Activated CD4-positive, alpha-beta T cell treated with anti-CD3 and anti-CD28 coated beads for 36 hours (primary cell): Measurements from ENCODE around the gene ZNF540. TPM values are rescaled to one million over a fixed set of nuclear protein-coding genes. Genes with fewer than 3 reads are reported as not detected.

Experiments used
- ATAC-seq: fragments of 200-7000 bp; cut with Tn5 transposase; one replicate; pipeline ENCODE4 v1.10.0; 2021; ENCODE audit warnings: mild to moderate bottlenecking, moderate library complexity
- CTCF ChIA-PET: fragments of 350-600 bp; sonication (Branson Sonifier 250); formaldehyde crosslinking; loops from one replicate; lab custom pipeline; 2021; ENCODE audit warnings: antibody characterized with exemption; lab: Charles Lee
- POLR2A ChIA-PET: fragments of 350-600 bp; sonication (Branson Sonifier 250); formaldehyde crosslinking; loops from one replicate; lab custom pipeline; 2021; ENCODE audit warnings: antibody characterized with exemption, inconsistent platforms; lab: Charles Lee
- DNase-seq: peaks from one replicate; pipeline ENCODE4 v3.0.0-alpha.2; 2020
- H3K27ac Mint-ChIP-seq: one replicate; pipeline ENCODE4 v1.8.0; 2021; ENCODE audit warnings: mixed read lengths
- H3K27me3 Mint-ChIP-seq: one replicate; pipeline ENCODE4 v1.8.0; 2021; ENCODE audit warnings: mixed read lengths
- H3K36me3 Mint-ChIP-seq: one replicate; pipeline ENCODE4 v1.8.0; 2021; ENCODE audit warnings: low read depth, mixed read lengths
- H3K4me1 Mint-ChIP-seq: one replicate; pipeline ENCODE4 v1.8.0; 2021; ENCODE audit warnings: mixed read lengths
- H3K4me3 Mint-ChIP-seq: one replicate; pipeline ENCODE4 v1.8.0; 2021; ENCODE audit warnings: mild to moderate bottlenecking, moderate library complexity, mixed read lengths
- H3K9me3 Mint-ChIP-seq: one replicate; pipeline ENCODE4 v1.8.0; 2021; ENCODE audit warnings: low read depth, mixed read lengths
- intact Hi-C, 2 experiments: fragments of 100-400 bp; cut with DNase I in 1 of 2; cut with micrococcal nuclease in 1 of 2; formaldehyde crosslinking; loops; one replicate each; pipeline versions ENCODE4 v1.14.2 to v1.15.1; 2022 to 2024; cut with DNase I, micrococcal nuclease
- total RNA-seq, 2 experiments: library from RNA; stranded (reverse); gene quantifications; one replicate each; pipeline ENCODE4 v1.2.3, GENCODE V29; 2021

Gene ZNF540
- total RNA-seq, result 1 to 10 TPM in 1 of 2 experiments, under 1 TPM in 1; 0.67 to 1.1 TPM

DNA sequence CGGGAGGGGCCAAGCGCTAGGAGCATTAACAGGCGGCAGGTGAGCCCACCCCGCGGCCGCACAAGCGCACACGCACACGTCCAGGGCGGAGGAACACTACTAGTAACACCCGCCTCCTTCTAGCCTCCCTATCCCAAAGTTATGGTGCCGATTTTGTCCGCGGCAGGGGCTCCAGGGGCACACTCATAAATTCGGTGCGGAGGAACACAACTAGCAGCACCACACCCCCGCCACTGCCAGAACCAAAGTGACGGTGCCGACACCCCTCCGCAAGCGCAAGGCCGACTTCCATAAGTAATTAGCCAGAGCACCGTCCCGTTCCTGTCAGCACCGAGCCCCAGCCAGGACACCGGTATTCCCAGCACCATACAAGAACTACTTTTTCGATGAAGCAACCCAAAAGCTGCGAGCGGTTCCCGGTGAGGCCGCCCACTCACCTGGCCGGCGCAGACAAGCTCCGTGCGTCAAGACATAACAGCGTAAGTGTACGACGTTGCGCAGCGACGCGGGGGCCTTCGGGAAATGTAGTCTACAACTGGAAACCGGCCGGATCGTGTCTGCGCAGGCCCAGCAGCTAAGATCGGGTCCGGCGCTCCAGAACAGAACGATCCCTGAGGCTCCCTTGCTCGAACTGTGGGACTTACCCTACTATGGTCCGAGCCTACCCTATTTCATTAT lies at the start of gene ZNF540, which contains the start of gene ZNF571:
TSS of gene ZNF540 (plus strand) at position 573 of the 678 bp plus-strand sequence. CDS start 3,572 bp downstream, outside the sequence.
TSS of gene ZNF571 (minus strand) at position 489 of the 678 bp plus-strand sequence. CDS start 8,116 bp downstream, outside the sequence.
- ATAC-seq (peak; percentile 97), DNase-seq (peak; percentile 97)
- Mint-ChIP-seq H3K27me3 (no peaks in the 10 kb centered on the region), H3K27ac (peak within 1 kb of the TSS; percentile 99), H3K9me3 (peaks cover 19% of the 10 kb centered on the region), H3K4me3 (peak within 1 kb of the TSS; percentile 94), H3K36me3 (peaks cover 38% of the 10 kb centered on the region), H3K4me1 (peaks cover 27% of the 10 kb centered on the region)
- ChIA-PET CTCF (interaction anchor here (0.7 to 2.8 kb wide), 6 partner anchors 42 to 1124 kb away, joined by 3 to 8 read pairs (median 4); partner anchors contain the start of gene ZNF527), POLR2A (interaction anchor here (0.6 to 1.5 kb wide), 11 partner anchors 64 to 745 kb away, joined by 3 to 8 read pairs (median 3); partner anchors contain the start of genes ZNF345, ZNF420, ZNF527 and ZNF569)
- intact Hi-C loops, result loop anchor here (1.0 to 10.0 kb wide), 22 partner anchors 43 to 1380 kb away; partner anchors contain the start of genes ZFP30 (in 2 of the 2), ZNF573 (in 2 of the 2), SIPA1L3 (in 1 of the 2) and ZNF420 (in 1 of the 2)

DNA sequence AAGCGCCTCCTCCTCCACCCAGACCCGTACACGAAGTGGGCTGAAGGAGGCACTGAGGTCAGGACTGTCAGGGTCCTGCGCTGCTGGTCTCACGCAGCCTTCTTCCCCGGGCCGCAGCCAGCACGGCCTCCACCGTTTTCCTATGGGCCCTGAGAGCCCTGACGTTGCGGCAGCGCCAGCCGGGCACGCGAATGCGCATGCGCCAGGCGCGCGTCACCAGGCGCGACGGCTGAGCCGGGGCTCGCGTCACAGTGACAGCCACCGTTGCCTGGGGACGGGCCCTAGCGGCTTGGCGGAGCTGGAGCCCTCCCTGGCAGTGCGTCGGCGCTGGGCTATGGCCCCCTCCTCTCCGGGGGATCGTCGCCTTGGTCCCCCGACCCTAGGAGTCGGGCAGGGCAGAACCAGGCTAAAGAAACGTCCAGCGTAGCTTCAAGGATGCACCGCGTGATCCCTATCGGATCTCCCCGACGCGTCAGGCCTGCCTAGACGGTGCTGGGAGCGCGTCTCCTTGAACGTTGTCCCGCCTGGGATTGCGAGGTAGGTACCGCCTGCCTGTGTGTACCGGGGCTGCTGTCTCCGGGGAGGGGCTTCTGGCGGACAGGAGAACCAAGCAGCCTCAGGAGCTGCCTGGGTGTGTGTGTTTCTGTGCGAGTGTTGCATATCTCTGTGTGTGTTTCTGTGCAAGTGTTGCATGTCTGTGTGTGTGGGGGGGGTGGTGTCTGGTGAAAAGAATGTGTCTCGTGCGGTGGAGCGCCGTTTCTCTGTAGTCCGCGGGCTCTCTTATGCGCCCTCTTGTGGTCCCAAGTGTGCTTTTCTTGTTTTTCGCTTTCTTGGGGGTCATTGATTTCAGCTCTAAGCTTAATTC lies 43.3 kb upstream of the ZNF540 start:
- intact Hi-C loops, result loop anchor here (1.0 to 10.0 kb wide), 7 partner anchors 43 to 578 kb away; partner anchors contain the start of genes ZNF793 (in 2 of the 2), ZNF527 (in 1 of the 2), ZNF540 (in 1 of the 2) and ZNF570 (in 1 of the 2)
- peak; percentile 87 for DNase-seq
- ATAC-seq, result peak; percentile 86
- ChIA-PET CTCF (interaction anchor here (0.5 to 1.6 kb wide), 9 partner anchors 15 to 302 kb away, joined by 3 to 8 read pairs (median 3); partner anchors contain the start of genes ZNF540, ZNF569, ZNF571 and ZNF793), POLR2A (interaction anchor here (0.8 to 1.1 kb wide), 2 partner anchors 45 to 180 kb away, joined by 3 to 4 read pairs; partner anchors contain the start of genes ZNF527 and ZNF793)
- Mint-ChIP-seq H3K9me3 (peaks cover 43% of the 10 kb centered on the region), H3K4me3 (peak overlapping the region; percentile 84), H3K36me3 (peaks cover 47% of the 10 kb centered on the region), H3K4me1 (peaks cover 3% of the 10 kb centered on the region), H3K27ac (peak overlapping the region; percentile 87), H3K27me3 (no peaks in the 10 kb centered on the region)

DNA sequence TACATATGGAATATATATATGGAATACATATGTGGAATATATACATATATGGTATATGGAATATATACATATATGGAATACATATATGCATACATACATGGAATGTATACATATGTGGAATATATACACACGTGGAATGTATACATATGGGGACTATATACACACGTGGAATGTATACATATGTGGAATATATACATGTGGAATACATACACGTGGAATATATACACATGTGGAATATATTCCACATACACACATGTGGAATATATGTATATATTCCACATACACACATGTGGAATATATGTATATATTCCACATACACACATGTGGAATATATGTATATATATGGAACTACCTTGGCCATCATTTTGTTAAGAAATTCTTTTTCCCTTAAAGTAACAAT lies 31.2 kb upstream of the ZNF540 start:
- H3K9me3 Mint-ChIP-seq, result peaks cover 58% of the 10 kb centered on the region

DNA sequence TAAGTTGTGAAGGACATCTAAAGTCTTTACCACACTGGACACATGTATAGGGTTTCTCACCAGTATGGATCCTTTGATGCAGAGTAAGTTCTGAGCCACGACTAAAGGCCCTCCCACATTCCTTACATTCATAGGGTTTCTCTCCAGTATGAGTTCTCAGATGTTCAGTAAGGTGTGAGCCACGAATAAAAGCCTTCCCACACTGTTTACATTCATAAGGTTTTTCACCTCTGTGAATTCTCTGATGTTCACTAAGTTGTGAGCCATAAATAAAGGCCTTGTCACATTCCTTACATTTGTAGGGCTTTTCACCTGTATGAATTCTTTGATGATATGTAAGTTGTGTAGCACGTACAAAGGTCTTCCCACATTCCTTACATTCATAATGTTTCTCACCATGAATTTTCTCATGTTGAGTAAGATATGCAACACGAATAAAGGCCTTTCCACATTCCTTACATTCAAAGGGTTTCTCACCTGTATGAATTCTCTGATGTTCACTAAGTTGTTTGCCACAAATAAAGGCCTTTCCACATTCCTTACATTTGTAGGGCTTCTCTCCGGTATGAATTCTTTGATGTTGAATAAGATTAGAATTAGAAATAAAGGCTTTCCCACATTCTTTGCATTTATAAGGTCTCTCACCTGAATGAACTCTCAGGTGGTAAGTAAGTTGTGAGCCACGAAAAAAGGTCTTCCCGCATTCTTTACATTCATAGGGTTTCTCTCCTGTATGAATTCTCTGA lies 29.9 kb upstream of the ZNF540 start:
- ATAC-seq (no peak), DNase-seq (no peak)
- Mint-ChIP-seq H3K27ac (no peak overlapping the region), H3K9me3 (peaks cover 61% of the 10 kb centered on the region), H3K4me3 (no peak overlapping the region), H3K4me1 (no peaks in the 10 kb centered on the region), H3K27me3 (no peaks in the 10 kb centered on the region), H3K36me3 (peaks cover 81% of the 10 kb centered on the region)
- intact Hi-C loops, result no loop called here
- CTCF ChIA-PET, result no interaction called here
- POLR2A ChIA-PET, result no interaction called here

More for the DNA sequence above, 31.2 kb upstream of the ZNF540 start:
- H3K36me3 Mint-ChIP-seq, result peaks cover 79% of the 10 kb centered on the region
- DNase-seq (no peak), ATAC-seq (no peak)
- H3K4me3 Mint-ChIP-seq, result no peak overlapping the region
- H3K4me1 Mint-ChIP-seq, result no peaks in the 10 kb centered on the region
- POLR2A ChIA-PET, result no interaction called here
- no peaks in the 10 kb centered on the region for H3K27me3 Mint-ChIP-seq
- intact Hi-C loops, result no loop called here
- no peak overlapping the region for H3K27ac Mint-ChIP-seq
- CTCF ChIA-PET, result interaction anchor here (0.6 kb wide), 1 partner anchor 176 kb away, joined by 6 read pairs; no protein-coding TSS in a partner anchor

DNA sequence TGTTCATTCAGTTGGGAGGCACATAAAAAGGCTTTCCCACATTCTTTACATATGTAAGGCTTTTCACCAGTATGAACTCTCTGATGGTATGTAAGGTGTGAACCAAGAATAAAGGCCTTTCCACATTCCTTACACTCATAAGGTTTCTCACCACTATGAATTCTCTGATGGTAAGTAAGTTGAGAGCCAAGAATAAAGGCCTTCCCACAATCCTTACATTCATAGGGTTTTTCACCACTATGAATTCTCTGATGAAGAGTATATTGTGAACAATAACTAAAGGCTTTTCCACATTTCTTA lies 29.4 kb upstream of the ZNF540 start:
- ATAC-seq (no peak), DNase-seq (no peak)
- no peaks in the 10 kb centered on the region for H3K4me1 Mint-ChIP-seq
- peaks cover 84% of the 10 kb centered on the region for H3K36me3 Mint-ChIP-seq
- intact Hi-C loops, result no loop called here
- H3K27ac Mint-ChIP-seq, result no peak overlapping the region
- H3K27me3 Mint-ChIP-seq, result no peaks in the 10 kb centered on the region
- H3K4me3 Mint-ChIP-seq, result no peak overlapping the region
- ChIA-PET POLR2A (no interaction called here), CTCF (no interaction called here)
- peaks cover 64% of the 10 kb centered on the region for H3K9me3 Mint-ChIP-seq

DNA sequence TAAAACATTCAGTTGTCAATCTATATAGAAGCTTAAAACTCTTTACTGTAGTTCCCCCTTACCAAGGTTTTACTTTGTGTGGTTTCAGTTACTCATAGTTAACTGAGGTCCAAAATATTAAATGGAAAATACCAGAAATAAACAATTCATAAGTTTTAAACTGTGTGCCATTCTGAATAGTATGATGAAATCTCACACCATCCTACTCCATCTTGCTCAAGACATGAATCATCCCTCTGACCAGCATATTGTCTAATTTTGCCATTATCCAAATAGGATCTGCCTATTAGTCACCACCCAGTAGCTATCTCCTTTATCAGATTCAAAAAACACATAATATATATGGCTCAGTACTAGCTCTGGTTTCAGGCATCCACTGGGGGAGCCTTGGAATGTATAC lies 22.5 kb upstream of the ZNF540 start:
- no peak for ATAC-seq
- Mint-ChIP-seq H3K4me3 (no peak overlapping the region), H3K4me1 (no peaks in the 10 kb centered on the region), H3K9me3 (peaks cover 51% of the 10 kb centered on the region), H3K36me3 (peaks cover 70% of the 10 kb centered on the region), H3K27ac (no peak overlapping the region), H3K27me3 (no peaks in the 10 kb centered on the region)
- POLR2A ChIA-PET, result no interaction called here
- intact Hi-C loops, result no loop called here
- CTCF ChIA-PET, result interaction anchor here (1.2 kb wide), 1 partner anchor 21 kb away, joined by 3 read pairs; no protein-coding TSS in a partner anchor
- DNase-seq, result no peak

DNA sequence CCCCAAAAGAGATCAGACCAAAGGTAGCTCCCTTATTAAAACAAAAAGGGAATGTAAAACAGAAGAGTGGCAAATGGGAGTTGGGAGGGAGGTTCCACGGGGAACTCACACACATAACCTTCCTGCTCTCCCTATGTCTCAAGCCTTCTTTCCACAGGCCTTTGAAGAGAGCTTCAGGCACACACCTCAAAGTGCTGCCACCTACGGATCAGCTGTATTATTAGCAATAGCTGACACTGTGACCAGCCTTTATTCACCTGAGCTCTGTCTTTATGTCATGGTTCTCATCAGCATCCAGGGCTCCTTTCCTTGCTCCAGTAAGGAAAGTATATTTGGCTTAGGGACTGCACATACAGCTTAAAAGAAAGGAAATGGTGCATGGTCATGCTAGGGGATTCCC lies 11.3 kb upstream of the ZNF540 start:
- no peaks in the 10 kb centered on the region for H3K27me3 Mint-ChIP-seq
- no peak for ATAC-seq
- peaks cover 47% of the 10 kb centered on the region for H3K9me3 Mint-ChIP-seq
- no peak overlapping the region for H3K27ac Mint-ChIP-seq
- CTCF ChIA-PET, result no interaction called here
- H3K4me3 Mint-ChIP-seq, result no peak overlapping the region
- no peaks in the 10 kb centered on the region for H3K4me1 Mint-ChIP-seq
- intact Hi-C loops, result no loop called here
- peaks cover 37% of the 10 kb centered on the region for H3K36me3 Mint-ChIP-seq
- POLR2A ChIA-PET, result no interaction called here
- no peak for DNase-seq

DNA sequence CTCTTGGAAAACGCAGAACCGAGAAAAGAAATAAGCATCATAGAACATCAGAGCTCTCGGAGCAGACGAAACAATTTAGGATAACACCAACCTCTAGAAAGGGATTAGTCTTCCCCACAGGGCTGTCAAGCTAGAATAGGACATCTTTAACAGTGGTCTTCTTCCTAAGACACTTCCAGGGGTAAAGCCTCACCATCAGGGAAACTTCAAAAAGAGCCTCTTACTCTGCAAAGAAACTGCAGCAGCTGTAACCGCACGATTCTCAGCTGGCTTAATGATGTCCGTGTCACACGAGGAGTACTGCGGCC lies 726 bp upstream of the ZNF540 start:
- Mint-ChIP-seq H3K27me3 (no peaks in the 10 kb centered on the region), H3K4me1 (peaks cover 27% of the 10 kb centered on the region), H3K36me3 (peaks cover 37% of the 10 kb centered on the region), H3K4me3 (peak overlapping the region; percentile 94), H3K27ac (peak overlapping the region; percentile 99), H3K9me3 (peaks cover 21% of the 10 kb centered on the region)
- DNase-seq (no peak), ATAC-seq (no peak)
- ChIA-PET POLR2A (interaction anchor here (0.5 to 1.5 kb wide), 8 partner anchors 64 to 745 kb away, joined by 3 to 8 read pairs (median 4); partner anchors contain the start of genes ZNF345, ZNF527, ZNF569 and ZNF573), CTCF (interaction anchor here (0.6 to 2.8 kb wide), 6 partner anchors 25 to 744 kb away, joined by 3 to 8 read pairs (median 4); partner anchors contain the start of gene ZNF527)
- intact Hi-C loops, result loop anchor here (1.0 to 10.0 kb wide), 22 partner anchors 43 to 1380 kb away; partner anchors contain the start of genes ZFP30 (in 2 of the 2), ZNF573 (in 2 of the 2), SIPA1L3 (in 1 of the 2) and ZNF420 (in 1 of the 2)

DNA sequence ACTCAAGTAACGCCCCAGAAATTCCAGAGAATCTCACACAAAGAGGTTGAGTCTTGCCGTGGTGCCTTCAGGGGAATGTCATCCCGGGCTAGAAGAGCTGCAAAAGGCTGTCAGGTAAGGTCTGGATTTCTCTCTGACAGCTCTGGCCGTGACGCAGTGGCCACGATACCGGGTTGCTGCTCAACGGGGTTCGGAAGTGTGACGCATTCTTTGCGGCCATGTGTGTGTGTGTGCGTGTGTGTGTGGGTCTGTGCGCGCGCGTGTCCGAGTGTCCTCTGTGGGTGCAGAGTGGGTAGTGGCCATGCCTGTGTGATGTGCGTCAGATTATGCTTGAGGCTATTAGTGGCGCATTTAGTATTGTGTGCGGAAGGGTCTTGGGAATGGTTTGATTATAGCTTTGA lies 306 bp downstream of the ZNF540 start:
- ChIA-PET POLR2A (interaction anchor here (0.6 to 1.5 kb wide), 10 partner anchors 63 to 744 kb away, joined by 3 to 8 read pairs (median 4); partner anchors contain the start of genes ZNF345, ZNF420, ZNF527 and ZNF569), CTCF (interaction anchor here (0.7 to 2.8 kb wide), 5 partner anchors 43 to 1124 kb away, joined by 3 to 8 read pairs (median 4); partner anchors contain the start of gene ZNF527)
- no peaks in the 10 kb centered on the region for H3K27me3 Mint-ChIP-seq
- ATAC-seq (peak; percentile 47), DNase-seq (peak; percentile 76)
- intact Hi-C loops, result loop anchor here (1.0 to 10.0 kb wide), 22 partner anchors 44 to 1381 kb away; partner anchors contain the start of genes ZFP30 (in 2 of the 2), ZNF573 (in 2 of the 2), SIPA1L3 (in 1 of the 2) and ZNF420 (in 1 of the 2)
- peak overlapping the region; percentile 94 for H3K4me3 Mint-ChIP-seq
- peaks cover 27% of the 10 kb centered on the region for H3K4me1 Mint-ChIP-seq
- H3K9me3 Mint-ChIP-seq, result peaks cover 19% of the 10 kb centered on the region
- peaks cover 39% of the 10 kb centered on the region for H3K36me3 Mint-ChIP-seq
- H3K27ac Mint-ChIP-seq, result peak overlapping the region; percentile 99
